ENCODE results near the gene GABRA5.

GRCh38 chr15:26967719-26968269 is 100.9 kb downstream of the GABRA5 start:
- TF ChIP-seq ATF4 (CRISPR knock-in tag; IDR thresholded peaks at IDR 0.05) (no peak), MAX (IDR thresholded peaks at IDR 0.05) (no peak), ZNF691 (CRISPR knock-in tag; IDR thresholded peaks at IDR 0.05; ENCODE audit: borderline replicate concordance, low read depth) (no peak), USF2 (IDR thresholded peaks at IDR 0.05; ENCODE audit: low read depth, low read length) (no peak), USF2 (CRISPR knock-in tag; IDR thresholded peaks at IDR 0.05; ENCODE audit: borderline replicate concordance) (no peak), CTCF (CRISPR knock-in tag; IDR thresholded peaks at IDR 0.05) (no peak), MYC (CRISPR knock-in tag; IDR thresholded peaks at IDR 0.05; ENCODE audit: borderline replicate concordance) (no peak), ZNF660 (CRISPR knock-in tag; IDR thresholded peaks at IDR 0.05; ENCODE audit: borderline replicate concordance, low read depth) (no peak), TFE3 (CRISPR knock-in tag; IDR thresholded peaks at IDR 0.05) (no peak), TAF1 (CRISPR knock-in tag; IDR thresholded peaks at IDR 0.05) (no peak), KDM5B (CRISPR knock-in tag; IDR thresholded peaks at IDR 0.05; ENCODE audit: borderline replicate concordance) (no peak), ZNF530 (CRISPR knock-in tag; IDR thresholded peaks at IDR 0.05; ENCODE audit: low read depth) (no peak), ZBTB37 (CRISPR knock-in tag; IDR thresholded peaks at IDR 0.05) (no peak), ARNT (IDR thresholded peaks at IDR 0.05) (no peak), TERF1 (CRISPR knock-in tag; IDR thresholded peaks at IDR 0.05) (no peak)

Data from HepG2 (cell line).